Activated naive CD4-positive, alpha-beta T cell treated with Interleukin-2 at 50 U/mL for 16 hours (primary cell): ENCODE results near the gene THSD8.
"Not testable (repeated sequence)": the region's sequence is repeated elsewhere in the genome, so short reads cannot be mapped to it uniquely, and the experiment has no call there.

Experiments used
- DNase-seq: peaks from one replicate; pipeline ENCODE4 v3.0.0-alpha.2; 2020

THSD8 gene

DNA sequence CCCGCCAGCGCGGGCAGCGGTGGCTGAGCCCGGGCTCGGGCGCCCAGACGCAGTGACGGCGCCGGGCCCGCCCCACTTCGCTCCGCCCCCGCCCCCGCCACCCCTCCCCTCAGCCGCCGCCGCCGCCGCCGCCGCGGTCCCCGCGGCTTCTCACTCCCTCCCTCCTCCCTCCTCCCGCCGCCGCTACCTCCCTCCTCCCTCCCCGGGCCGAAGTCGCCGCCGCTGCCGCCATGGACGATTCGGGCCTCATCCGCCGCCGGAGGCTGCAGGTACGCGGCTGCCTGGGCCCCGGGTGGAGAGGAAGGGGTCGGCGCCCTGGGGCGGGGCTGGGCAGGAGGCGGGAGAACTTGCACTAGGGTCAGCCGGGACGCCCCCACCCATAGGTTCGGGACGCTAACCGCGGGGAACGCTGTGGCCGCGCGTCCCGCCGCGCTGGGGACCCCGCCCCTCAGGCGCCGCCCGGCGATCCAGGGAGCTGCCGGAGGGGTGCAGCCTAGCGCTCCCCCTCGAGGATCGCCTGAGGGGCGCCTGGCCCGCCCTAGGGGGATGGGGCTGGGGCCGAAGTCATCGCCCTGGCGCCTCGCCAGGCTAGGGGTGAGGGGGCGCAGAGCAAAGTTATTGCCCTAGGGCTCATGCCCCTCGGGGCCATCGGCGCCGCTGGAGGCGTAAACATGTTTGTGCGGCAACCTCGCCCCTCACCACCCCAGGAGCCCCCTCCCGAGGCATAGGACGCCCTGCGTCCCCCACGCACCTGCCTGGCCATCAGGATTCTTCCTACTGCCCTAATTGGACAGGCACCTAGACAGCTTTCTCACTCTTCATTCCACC lies 32.1 kb downstream of the THSD8 start:
- DNase-seq = peak; percentile 42

DNA sequence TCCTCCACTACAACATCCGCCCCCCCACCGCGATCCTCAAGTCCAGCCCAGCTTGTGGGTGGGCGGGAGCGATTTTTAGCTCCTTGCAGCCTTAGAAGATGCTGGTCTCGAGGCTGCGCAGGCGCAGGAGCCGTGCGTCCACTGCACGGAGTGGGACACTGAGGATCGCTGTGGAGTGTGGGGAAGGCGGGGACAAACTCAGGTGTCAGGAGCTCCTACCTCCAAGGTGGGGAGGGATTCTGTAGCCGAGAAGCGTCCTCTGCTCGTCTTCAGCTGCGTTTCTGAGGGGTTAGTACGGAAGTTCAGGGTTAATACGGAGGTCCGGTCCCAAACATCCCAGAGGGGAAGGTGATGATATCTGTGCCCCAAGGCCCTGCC lies 32.7 kb downstream of the THSD8 start, which contains the start of gene RTBDN:
TSS of gene RTBDN (minus strand) at position 14 of the 378 bp plus-strand sequence. CDS start 4,600 bp downstream, outside the sequence.
- DNase-seq = no peak

DNA sequence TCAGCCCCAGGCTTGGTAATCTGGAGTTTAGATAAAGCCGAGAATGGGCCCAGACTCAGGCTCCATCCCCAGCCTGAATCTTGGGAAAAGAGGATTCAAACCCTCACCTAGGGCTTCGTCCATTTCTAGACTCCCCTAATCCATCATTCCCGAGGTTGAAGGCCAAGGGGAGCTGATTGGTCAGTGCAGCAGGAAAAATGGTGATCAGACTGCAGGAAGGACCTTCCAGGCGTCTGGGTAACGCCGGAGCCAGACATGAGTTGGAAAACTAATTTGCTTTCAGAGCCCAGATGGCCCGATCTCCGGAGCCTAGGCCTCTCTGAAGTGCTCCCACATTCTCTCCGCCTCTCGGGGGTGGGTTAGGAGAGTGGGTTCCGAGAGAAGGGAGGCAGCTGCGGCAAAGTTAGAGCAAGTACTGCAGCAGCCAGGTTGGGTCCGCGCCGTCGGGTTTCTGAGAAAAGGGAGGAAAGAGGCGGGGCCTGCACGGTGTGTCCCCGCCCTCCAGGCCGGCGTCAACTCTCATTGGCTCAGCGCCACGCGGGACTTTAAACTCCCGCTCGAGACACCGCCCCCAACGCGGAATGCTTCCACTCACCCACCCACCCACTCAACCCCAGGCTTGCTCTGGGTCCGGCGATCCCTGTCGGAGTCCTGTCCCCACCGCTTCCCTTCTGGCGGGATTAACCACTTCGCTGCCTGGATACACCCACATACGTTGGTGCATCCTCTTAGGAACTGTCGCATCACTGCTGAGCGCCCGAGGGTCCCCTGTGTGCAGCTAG lies 33.3 kb downstream of the THSD8 start:
- peak; percentile 26 for DNase-seq

DNA sequence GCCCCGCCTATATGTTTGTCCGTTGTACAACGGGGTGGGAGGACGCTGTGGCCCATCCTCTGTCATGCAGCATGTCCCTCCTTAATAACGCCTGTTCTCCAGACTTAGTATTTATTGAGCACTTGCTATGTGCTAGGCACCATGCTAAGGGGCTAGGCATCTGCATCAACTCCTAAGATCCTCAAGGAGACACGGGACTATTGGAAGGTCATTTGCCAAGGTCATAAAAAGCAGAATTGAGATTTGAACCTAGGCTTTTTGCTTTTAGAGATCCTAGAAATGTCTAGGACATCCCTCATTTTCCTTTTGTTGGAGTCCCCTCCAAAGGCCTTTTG lies 34.6 kb downstream of the THSD8 start:
- DNase-seq = no peak

DNA sequence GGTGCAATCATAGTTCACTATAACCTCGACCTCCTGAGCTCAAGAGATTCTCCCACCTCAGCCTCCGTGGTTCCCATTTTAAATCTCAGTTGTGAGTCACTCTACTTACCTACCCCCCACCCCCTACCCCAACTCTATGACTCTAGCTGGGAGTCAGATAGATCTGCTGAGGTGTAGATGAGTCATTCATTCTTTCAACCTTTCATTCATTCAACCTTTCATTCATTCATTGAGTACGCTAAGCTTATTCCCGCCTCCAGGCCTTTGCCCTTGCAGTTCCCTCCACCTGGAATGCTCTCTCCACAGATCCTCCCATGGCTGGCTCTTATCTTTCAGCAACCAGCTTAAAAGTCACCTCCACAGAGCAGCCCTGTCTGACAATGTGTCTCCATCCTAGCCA lies 35.4 kb downstream of the THSD8 start:
- DNase-seq = no peak

DNA sequence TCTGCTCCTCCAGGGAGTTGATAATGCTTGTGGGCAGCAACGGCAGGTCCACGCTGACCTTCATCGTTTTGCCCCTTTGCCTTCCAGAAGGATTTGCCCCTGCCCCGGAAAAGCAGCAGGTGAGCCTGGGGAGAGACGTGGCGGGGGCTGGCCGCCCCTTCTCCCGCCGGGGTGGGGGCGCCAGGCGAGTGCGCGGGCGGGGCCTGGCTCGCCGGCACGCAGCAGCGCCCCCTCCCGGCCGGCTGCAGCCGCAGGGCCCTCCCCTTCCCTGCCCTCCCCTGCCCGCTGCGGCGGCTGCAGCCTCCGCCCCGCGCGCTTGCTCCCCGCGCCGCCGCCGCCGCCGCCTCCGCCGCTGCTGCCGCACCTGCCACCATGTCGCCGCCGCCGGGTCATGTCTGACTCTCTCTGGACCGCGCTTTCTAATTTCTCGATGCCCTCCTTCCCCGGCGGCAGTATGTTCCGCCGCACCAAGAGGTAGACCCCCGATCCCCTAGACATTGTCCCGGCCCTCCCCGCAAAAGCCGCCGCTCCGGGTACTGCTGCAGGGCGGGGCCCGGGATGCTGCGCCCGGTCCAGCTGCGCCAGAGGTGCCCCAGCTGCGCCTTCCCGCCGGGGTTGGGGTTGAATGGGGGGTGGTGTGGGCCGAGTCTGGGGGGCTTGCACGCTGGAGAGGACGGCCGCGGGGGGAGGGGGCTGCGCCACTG lies 36.5 kb downstream of the THSD8 start, which contains the start of gene MAST1:
TSS of gene MAST1 (plus strand) at position 334 of the 704 bp plus-strand sequence. CDS start at position 392, 58 bp downstream.
- DNase-seq = peak; percentile 54

DNA sequence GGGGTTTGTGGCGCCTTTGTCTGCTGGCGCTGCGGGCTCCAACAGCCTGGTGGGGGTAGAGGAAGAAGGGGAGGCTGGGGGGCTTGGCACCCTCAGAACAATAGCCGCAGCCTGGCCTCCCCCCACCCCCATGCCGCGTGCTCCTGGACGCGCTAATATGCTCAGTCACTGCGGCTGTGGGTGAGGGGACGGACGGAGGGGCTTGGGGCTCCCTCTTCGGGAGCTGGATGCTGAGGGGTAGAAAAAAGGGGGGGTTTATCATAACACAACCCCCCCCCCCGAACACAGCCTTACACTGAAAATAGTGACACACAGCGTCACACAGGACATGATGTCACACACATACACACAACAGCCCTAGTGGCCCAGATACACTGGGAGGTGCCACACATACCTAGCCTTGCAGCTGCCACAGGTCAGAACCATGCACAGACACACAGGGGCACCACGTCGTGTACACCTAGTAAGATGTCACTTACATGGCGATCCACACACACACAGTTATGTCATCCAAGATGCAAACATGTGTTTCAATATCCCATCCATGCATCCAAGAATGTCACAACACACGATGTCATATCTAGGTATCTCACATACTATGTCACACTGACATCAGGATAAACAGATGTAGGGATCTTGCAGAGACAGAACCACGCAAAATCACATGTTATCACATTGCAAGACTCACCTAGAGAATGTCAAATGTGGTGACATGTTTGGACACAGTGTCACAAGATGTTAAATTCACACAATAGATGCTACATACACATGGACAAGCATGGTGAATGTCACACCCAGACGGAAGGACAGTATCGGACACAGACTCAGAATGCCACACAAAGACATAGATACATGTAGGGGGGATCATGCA lies 37.3 kb downstream of the THSD8 start:
- DNase-seq = peak; percentile 27

DNA sequence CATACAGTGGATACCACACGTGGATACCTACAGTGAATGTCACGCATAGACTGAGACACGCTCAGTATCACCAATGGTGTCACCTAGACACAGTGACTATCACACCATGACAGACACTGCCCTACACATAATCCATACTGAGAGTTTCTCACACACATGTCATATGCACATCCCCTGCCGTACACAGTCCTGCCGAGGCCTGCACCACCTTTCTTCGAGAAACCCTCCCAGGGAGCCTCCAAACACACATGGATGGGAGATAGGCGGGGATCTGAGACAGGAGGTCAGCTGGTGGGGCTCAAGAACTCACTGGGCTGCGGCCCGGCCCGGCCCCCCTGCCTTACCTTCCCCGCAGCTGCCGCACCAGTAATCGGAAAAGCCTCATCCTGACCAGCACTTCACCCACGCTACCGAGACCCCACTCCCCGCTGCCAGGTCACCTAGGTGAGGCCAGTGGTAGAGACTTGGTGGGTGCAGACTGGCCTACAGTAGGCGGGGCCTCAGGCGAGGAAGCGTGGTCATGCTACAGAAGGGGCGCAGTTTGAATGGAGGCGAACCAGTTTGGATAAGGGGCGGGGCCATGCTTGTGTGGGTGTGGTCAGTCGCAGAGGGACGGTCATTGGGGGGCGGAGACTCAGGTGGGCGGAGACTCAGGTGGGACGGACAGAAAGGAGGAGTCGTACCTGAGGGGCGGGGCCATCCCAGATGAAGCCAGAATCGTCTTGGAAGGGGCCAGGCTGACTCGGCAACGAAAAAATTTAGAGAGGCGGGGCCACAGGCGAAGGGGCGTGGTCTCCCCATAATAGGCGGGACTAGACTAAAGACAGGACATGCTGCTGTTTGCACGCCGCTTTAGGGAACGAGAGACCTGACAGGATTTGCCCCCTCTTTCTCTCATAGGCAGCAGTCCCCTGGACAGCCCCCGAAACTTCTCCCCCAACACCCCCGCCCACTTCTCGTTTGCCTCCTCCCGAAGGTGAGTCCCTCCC lies 38.5 kb downstream of the THSD8 start:
- DNase-seq = peak; percentile 35

DNA sequence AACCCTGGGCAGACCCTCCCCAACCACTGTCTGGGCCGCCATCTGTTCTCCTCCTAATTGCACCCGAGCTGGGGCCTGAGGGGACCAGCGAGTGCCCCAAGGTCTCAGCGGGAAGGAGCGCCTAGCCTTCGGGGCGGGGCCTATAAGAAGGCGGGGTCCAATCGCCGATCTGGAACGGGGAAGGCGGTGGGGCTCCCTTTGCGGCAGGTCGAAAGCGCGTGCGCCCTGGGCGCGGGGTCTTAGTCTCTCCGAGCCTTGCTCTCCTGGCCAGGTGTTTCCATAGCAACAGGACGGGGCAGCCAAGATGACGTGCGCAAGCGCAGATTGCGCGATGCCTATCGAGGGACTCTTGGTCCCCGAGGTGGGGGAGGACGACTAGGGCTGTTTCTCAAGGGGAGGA lies 39.2 kb downstream of the THSD8 start:
- no peak for DNase-seq

DNA sequence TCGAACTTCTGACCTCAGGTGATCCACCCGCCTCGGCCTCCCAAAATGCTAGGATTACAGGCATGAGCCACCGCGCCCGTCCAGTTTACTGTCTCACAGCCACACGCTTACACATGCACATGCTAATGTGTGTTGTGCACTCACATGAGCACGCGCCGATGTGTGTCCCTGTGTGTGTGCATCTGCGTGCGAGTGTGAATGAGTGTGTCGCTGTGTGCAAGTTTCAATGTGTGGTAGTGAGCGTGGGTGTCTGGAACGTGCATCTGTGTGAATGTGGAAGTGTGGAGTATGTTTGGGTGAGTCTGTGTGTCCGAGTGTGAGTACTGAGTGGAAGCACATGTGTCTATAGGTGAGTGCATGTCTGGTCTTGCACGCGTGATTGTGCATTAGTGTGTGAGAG lies 40.6 kb downstream of the THSD8 start:
- DNase-seq = no peak

DNA sequence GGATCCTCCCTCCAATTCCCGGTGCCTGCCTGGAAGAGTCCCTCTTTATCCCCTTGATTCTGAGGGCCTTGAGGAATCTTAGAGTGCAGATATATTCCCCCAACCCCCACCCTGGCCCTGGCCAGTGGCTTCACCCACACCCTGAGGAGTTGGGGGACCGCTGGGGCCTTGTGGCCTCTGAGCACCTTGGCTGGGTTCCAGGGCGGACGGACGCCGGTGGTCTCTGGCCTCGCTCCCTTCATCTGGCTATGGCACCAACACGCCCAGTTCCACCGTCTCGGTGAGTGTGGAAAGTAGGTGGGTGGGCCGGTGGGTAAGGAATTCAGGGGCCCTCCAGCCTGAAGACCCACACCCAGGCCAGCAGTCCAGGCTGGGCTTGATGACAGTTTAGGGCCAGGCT lies 41.5 kb downstream of the THSD8 start:
- no peak for DNase-seq

DNA sequence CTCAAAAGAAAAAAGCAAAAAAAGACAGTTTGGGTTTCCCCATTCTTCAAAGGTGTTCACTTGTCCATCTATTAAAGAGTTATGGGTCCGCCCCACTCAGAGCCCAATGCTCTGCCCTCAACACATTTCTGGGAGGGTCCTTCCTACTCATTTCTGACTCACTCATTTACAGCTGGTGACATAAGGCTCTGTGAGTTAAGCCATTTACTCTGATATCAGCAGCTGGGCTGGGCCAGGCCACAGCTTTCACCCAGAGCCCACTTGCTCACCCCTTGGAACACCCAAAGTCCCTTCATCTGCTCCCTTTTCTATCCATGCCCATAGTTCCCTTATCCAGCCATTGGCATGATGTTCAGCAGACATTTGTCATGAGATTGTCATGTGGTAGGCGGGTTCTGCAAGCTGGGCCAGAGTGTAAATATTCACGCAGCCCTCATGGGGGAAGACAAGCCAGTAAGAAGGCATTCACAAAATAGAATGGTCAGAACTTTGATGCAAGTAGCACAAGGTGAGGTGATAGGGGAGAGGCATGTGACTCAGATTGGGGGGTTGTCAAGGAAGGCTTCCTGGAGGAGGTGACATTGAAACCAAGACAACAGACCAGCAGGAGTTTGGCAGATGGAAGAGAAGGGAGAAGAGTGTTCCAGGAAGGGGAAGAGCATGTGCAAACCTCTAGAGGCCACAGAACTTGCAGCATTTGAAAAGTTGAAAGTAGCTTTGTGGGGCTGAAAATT lies 42.3 kb downstream of the THSD8 start:
- no peak for DNase-seq

DNA sequence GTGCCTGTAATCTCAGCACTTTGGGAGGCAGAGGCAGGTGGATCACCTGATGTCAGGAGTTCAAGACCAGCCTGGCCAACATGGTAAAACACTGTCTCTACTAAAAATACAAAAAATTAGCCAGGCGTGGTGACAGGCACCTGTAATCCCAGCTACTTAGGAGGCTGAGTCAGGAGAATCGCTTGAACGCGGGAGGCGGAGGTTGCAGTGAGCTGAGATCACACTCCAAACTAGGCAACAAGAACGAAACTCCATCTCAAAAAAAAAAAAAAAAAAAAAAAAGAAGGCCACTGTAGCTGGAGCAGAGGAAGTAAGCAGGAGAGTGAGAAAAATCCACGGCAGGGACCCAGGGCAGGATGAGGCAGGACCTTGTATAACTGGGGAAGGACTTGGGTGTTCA lies 44.7 kb downstream of the THSD8 start:
- not testable (repeated sequence) for DNase-seq

DNA sequence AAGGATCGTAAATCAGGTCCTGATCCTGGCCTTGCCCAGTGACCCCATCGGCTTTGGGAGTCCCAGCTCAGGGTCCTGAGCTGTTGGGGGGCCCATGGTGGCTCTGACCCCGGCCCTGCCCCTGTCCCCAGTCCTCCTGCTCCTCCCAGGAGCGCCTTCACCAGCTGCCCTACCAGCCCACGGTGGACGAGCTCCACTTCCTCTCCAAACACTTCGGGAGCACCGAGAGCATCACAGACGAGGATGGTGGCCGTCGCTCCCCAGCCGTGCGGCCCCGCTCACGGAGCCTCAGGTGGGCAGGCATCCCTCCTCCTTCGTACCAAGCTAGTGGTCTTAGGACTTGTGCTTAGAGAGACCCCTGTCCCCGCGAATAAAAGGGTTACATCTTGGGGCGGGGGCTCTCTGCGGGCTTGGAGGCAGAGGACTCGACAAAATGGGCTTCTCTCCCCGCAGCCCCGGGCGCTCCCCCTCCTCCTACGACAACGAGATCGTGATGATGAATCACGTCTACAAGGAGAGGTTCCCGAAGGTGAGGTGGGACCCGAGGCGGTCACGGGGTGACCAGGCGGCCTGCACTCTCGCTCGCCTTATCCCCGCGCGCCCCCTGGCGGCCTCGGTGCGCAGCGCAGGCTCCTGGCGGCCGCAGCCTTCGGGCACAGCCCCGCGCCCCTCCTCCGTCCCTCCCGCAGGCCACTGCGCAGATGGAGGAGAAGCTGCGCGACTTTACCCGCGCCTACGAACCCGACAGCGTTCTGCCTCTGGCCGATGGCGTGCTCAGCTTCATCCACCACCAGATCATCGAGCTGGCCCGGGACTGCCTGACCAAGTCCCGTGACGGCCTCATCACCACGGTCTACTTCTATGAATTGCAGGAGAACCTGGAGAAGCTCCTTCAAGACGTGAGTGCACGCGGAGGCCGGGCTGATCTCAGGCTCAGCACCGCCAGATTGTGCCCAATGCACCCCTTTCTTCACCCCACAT lies 45.6 kb downstream of the THSD8 start:
- peak; percentile 88 for DNase-seq
